OCI-LY1 (cell line): ENCODE measurements around the gene GUCA2B.

Experiments used
- CTCF ChIP-seq: fragments of 200-600 bp; sonication (generic), shearing (Covaris generic); IDR thresholded peaks from 2 replicates; pipeline ENCODE4 v1.5.1; 2017; ENCODE audit warnings: mild to moderate bottlenecking, antibody characterized with exemption, low read length, moderate library complexity, mixed read lengths
- EZH2 ChIP-seq: fragments of 200-600 bp; sonication (generic), shearing (Covaris generic); IDR thresholded peaks from 2 replicates; pipeline ENCODE4 v1.8.0; 2017; ENCODE audit warnings: borderline replicate concordance, mixed run types, mild to moderate bottlenecking, antibody characterized with exemption, low read length, moderate library complexity, mixed read lengths

DNA sequence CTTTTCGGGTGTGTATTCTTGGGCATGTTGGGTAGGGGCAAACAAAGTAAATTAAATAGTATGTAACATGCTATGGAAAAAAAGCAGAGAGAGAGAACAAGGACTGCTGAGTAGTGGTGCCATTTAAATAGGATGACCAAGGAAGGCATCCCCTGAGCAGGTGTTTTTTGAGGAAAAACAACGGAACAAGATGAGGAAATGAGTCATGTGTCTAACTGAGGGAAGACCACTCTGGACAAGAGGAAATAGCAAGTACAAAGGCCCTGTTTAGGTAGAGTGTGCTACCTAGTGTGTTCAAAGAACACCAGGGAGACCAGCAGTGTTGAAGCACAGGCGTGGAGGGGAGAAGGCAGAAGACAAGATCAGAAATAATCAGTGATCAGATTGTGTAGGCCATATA lies 31.4 kb downstream of the GUCA2B start:
- TF ChIP-seq CTCF, result no peak
- no peak for TF ChIP-seq EZH2
